Non-pigmented ciliary epithelial cell (primary cell): ENCODE results near the gene ITGBL1.

Experiments used
- DNase-seq: peaks from one replicate; pipeline ENCODE4 v3.0.0-alpha.2; 2010; ENCODE audit warnings: low read depth

The ITGBL1 gene

GRCh38 chr13:101452519-101453485 is at the start of gene ITGBL1:
Gene ITGBL1 (plus strand): TSS chr13:101452675. CDS start chr13:101452834, 159 bp downstream.
- DNase-seq = no peak

- no peak for DNase-seq
These were observed 45.7 kb upstream of the ITGBL1 start for GRCh38 chr13:101406791-101407190.

GRCh38 chr13:101408154-101408553 is 44.3 kb upstream of the ITGBL1 start:
- DNase-seq = no peak

- DNase-seq = no peak
These were observed 43.4 kb upstream of the ITGBL1 start for GRCh38 chr13:101408992-101409656.

- no peak for DNase-seq
These were observed 40.4 kb upstream of the ITGBL1 start for GRCh38 chr13:101412076-101412475.

GRCh38 chr13:101415358-101416174 is 36.9 kb upstream of the ITGBL1 start:
- DNase-seq = no peak

GRCh38 chr13:101416181-101417042 is 36.1 kb upstream of the ITGBL1 start, which contains the start of gene NALCN:
Gene NALCN (minus strand): TSS chr13:101416508. CDS start chr13:101399126, 17,382 bp downstream.
- no peak for DNase-seq

GRCh38 chr13:101417043-101417406 is 35.5 kb upstream of the ITGBL1 start:
- DNase-seq = no peak

GRCh38 chr13:101417501-101417900 is 35.0 kb upstream of the ITGBL1 start:
- no peak for DNase-seq

- no peak for DNase-seq
These were observed 28.6 kb upstream of the ITGBL1 start for GRCh38 chr13:101423872-101424271.

GRCh38 chr13:101424381-101425155 is 27.9 kb upstream of the ITGBL1 start:
- no peak for DNase-seq

- DNase-seq = no peak
These were observed 27.4 kb upstream of the ITGBL1 start for GRCh38 chr13:101425156-101425471.

- no peak for DNase-seq
These were observed 26.9 kb upstream of the ITGBL1 start for GRCh38 chr13:101425623-101426022.

- DNase-seq = no peak
These were observed 22.7 kb upstream of the ITGBL1 start for GRCh38 chr13:101429733-101430132.

GRCh38 chr13:101433895-101434294 is 18.6 kb upstream of the ITGBL1 start:
- no peak for DNase-seq

GRCh38 chr13:101434486-101434885 is 18.0 kb upstream of the ITGBL1 start:
- DNase-seq = no peak

GRCh38 chr13:101447852-101448251 is 4.6 kb upstream of the ITGBL1 start:
- no peak for DNase-seq

- peak; percentile 86 for DNase-seq
These were observed 2.4 kb upstream of the ITGBL1 start for GRCh38 chr13:101449790-101450748.

GRCh38 chr13:101450749-101451130 is 1.7 kb upstream of the ITGBL1 start:
- DNase-seq = no peak
